Ovary (tissue), 9 donors: ENCODE measurements around the gene PRKCH. TPM values are rescaled to one million over a fixed set of nuclear protein-coding genes. Genes with fewer than 3 reads are reported as not detected.

Experiments used
- DNase-seq, 5 donors: peaks; one replicate each; pipeline ENCODE4 v3.0.0-alpha.2; 2019 to 2020
- H3K27ac ChIP-seq, 2 donors: fragments of 200-600 bp; one replicate each; pipeline versions ENCODE4 v1.5.1 to v1.8.0; 2019 to 2022
- H3K27me3 ChIP-seq: fragments of 200-600 bp; one replicate; pipeline ENCODE4 v1.8.0; 2022
- H3K36me3 ChIP-seq: fragments of 200-600 bp; sonication (generic); one replicate; pipeline ENCODE4 v1.5.1; 2019
- H3K4me1 ChIP-seq: one replicate; pipeline ENCODE4 v1.8.1; 2013; ENCODE audit warnings: mild to moderate bottlenecking, moderate library complexity; ENCODE audit not compliant: insufficient read depth
- H3K4me3 ChIP-seq: fragments of 200-600 bp; sonication (generic); one replicate; pipeline ENCODE4 v1.5.1; 2017
- H3K9me3 ChIP-seq, 2 donors: fragments of 200-600 bp in 1 of 2; sonication (generic) in 1 of 2; one replicate each; pipeline versions ENCODE4 v1.5.1 to v1.8.1; 2013 to 2019; ENCODE audit warnings: mild to moderate bottlenecking in 1 of 2, moderate library complexity in 1 of 2
- CTCF ChIP-seq, 3 donors: fragments of 450-650 bp in 2 of 3; fragments of 200-600 bp in 1 of 3; IDR thresholded peaks; one replicate each; pipeline versions ENCODE4 v1.5.1 to v1.8.0; 2016 to 2022; ENCODE audit warnings: antibody characterized with exemption in 3 of 3, mild to moderate bottlenecking in 1 of 3
- EP300 ChIP-seq: sonication (generic); formaldehyde crosslinking; IDR thresholded peaks from one replicate; pipeline ENCODE4 v1.6.1; 2017; ENCODE audit warnings: antibody characterized with exemption
- POLR2A ChIP-seq: fragments of 450-650 bp; IDR thresholded peaks from one replicate; pipeline ENCODE4 v1.6.1; 2017; ENCODE audit warnings: antibody characterized with exemption, mild to moderate bottlenecking, moderate library complexity
- WGBS, 3 donors: extraction: QIAGEN DNeasy Blood & Tissue Kit in 1 of 3; methylation state at CpG; one replicate each; pipeline versions ENCODE4 v1.1.5 to v1.1.7; 2013 to 2017; 5-methylcytosine and 5-hydroxymethylcytosine counted together
- intact Hi-C, 4 donors: fragments of 100-400 bp; cut with DNase I; formaldehyde crosslinking; loops; one replicate each; pipeline versions ENCODE4 v1.11.0 to v1.15.1; 2022 to 2023
- polyA plus RNA-seq, 2 donors: library from polyadenylated mRNA; stranded (reverse); fragments of 200-250 nt in 1 of 2; fragments of 350-450 nt in 1 of 2; fragmentation: Illumina TruSeq in 1 of 2; extraction: RNeasy Lipid Tissue Mini Kit (QIAGEN cat#74804) in 1 of 2; gene quantifications; one replicate each; pipeline ENCODE4 v1.2.3, GENCODE V29; 2013 to 2014
- total RNA-seq, 7 donors: library from RNA; depleted of rRNA in 2 of 7; stranded (reverse); fragments of >200 nt in 2 of 7; fragmentation: NEBNext Ultra II Directional in 3 of 7; extraction: Animal tissue kit (Norgen Biotek cat#: 25700) in 3 of 7; gene quantifications; one replicate each; pipeline versions ENCODE4 v1.1.0 to v1.2.4, GENCODE V29; 2016 to 2023
- donor health status: DM: no; HTN: no; CAD: no; lungs with moderate emphysema.
- donor health status: DM: no; HTN: no; CAD: no.
- donor health status: Bipolar disorder and iron deficiency.
- donor health status: DM: yes; HTN: yes; CAD: no.
- donor health status: DM: no; HTN: no; CAD: no.
- donor health status: DM: yes; HTN: yes; CAD: no.

The PRKCH gene
- total and polyA plus RNA-seq, 9 donors: 8.4 to 47.6 (median 15.9) TPM

- Histone ChIP-seq H3K36me3 (no peaks in the 10 kb centered on the region), H3K27me3 (no peaks in the 10 kb centered on the region), H3K27ac (no peak overlapping the region), H3K4me1 (no peaks in the 10 kb centered on the region), H3K4me3 (no peak overlapping the region), H3K9me3 (no peaks in the 10 kb centered on the region)
- 51 to 60% (median 54%) methylated on average over 3 of the region's 3 CpGs for WGBS, 3 donors
- TF ChIP-seq CTCF (IDR thresholded peaks at IDR 0.05) (no peak), EP300 (no peak), POLR2A (no peak)
- no peak for DNase-seq
- intact Hi-C loops: no loop called here
These were observed 69.7 kb downstream of the PRKCH start for GRCh38 chr14:61391119-61391518.

GRCh38 chr14:61392297-61392696 is 70.9 kb downstream of the PRKCH start:
- intact Hi-C loops: no loop called here
- Histone ChIP-seq H3K4me3 (no peak overlapping the region), H3K4me1 (no peaks in the 10 kb centered on the region), H3K27me3 (no peaks in the 10 kb centered on the region), H3K27ac (no peak overlapping the region), H3K36me3 (no peaks in the 10 kb centered on the region), H3K9me3 (no peaks in the 10 kb centered on the region)
- no peak for DNase-seq
- 82 to 88% (median 83%) methylated on average over 1 of the region's 1 CpG for WGBS, 3 donors
- TF ChIP-seq EP300 (no peak), CTCF (IDR thresholded peaks at IDR 0.05) (no peak), POLR2A (no peak)

GRCh38 chr14:61394542-61394941 is 73.2 kb downstream of the PRKCH start:
- TF ChIP-seq POLR2A (no peak), CTCF (IDR thresholded peaks at IDR 0.05) (no peak), EP300 (no peak)
- H3K36me3 ChIP-seq: no peaks in the 10 kb centered on the region
- H3K4me1 ChIP-seq: no peaks in the 10 kb centered on the region
- H3K9me3 ChIP-seq: no peaks in the 10 kb centered on the region
- intact Hi-C loops: no loop called here
- DNase-seq: no peak
- H3K27ac ChIP-seq: no peak overlapping the region
- H3K27me3 ChIP-seq: no peaks in the 10 kb centered on the region
- WGBS, 3 donors: 89 to 95% (median 92%) methylated on average over 1 of the region's 1 CpG
- no peak overlapping the region for H3K4me3 ChIP-seq

GRCh38 chr14:61395115-61395725 is 73.8 kb downstream of the PRKCH start:
- H3K27ac ChIP-seq: no peak overlapping the region
- WGBS, 3 donors: 62 to 65% (median 64%) methylated on average over 6 of the region's 6 CpGs
- TF ChIP-seq POLR2A (no peak), CTCF (IDR thresholded peaks at IDR 0.05) (no peak), EP300 (no peak)
- no peaks in the 10 kb centered on the region for H3K36me3 ChIP-seq
- H3K27me3 ChIP-seq: no peaks in the 10 kb centered on the region
- DNase-seq: no peak
- H3K4me1 ChIP-seq: no peaks in the 10 kb centered on the region
- H3K4me3 ChIP-seq: no peak overlapping the region
- H3K9me3 ChIP-seq: no peaks in the 10 kb centered on the region
- intact Hi-C loops: no loop called here
